ENCODE measurements around the gene PHACTR3.

DNA sequence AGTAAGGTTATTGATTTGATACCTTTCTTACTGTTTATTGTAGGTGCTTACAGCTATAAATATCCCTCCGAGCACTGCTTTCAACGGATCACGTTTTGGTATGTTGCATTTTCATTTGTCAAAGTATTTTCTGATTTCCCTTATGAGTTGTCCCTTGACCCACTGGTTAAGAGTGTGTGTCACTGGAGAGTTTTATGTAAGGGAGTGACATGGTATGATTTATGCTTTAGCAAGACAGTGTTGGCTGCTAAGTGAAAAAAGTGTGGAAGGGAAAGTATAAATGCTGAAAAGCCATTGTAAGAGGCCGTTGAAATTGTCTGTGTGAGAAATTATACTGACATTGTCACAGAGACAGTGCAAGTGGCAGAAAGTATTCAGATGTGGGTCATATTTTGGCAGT, 257.1 kb downstream of the PHACTR3 start:
- TF ChIP-seq, protein P1, sequence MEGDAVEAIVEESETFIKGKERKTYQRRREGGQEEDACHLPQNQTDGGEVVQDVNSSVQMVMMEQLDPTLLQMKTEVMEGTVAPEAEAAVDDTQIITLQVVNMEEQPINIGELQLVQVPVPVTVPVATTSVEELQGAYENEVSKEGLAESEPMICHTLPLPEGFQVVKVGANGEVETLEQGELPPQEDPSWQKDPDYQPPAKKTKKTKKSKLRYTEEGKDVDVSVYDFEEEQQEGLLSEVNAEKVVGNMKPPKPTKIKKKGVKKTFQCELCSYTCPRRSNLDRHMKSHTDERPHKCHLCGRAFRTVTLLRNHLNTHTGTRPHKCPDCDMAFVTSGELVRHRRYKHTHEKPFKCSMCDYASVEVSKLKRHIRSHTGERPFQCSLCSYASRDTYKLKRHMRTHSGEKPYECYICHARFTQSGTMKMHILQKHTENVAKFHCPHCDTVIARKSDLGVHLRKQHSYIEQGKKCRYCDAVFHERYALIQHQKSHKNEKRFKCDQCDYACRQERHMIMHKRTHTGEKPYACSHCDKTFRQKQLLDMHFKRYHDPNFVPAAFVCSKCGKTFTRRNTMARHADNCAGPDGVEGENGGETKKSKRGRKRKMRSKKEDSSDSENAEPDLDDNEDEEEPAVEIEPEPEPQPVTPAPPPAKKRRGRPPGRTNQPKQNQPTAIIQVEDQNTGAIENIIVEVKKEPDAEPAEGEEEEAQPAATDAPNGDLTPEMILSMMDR (IDR thresholded peaks at IDR 0.05): no peak
- no peak for TF ChIP-seq POLR2AphosphoS5 (IDR thresholded peaks at IDR 0.05)
- TF ChIP-seq POLR2A (IDR thresholded peaks at IDR 0.05): no peak
- no peak for TF ChIP-seq EP300 (IDR thresholded peaks at IDR 0.05)

All from suprapubic skin (tissue), 4 donors.